ENCODE results near the gene ERCC3. TPM values are rescaled to one million over a fixed set of nuclear protein-coding genes. Genes with fewer than 3 reads are reported as not detected.

Gene ERCC3
- polyA plus RNA-seq, 2 of the 4 experiments (the other 2 are of a cell fraction), result 57.9 to 68.3 TPM

- no peak for TF ChIP-seq HMGXB4 (CRISPR knock-in tag; IDR thresholded peaks at IDR 0.05; ENCODE audit: borderline replicate concordance)
Measured at GRCh38 chr2:127342101-127342500, 48.2 kb upstream of the ERCC3 start (continued).

GRCh38 chr2:127332335-127332734 is 38.4 kb upstream of the ERCC3 start:
- CTCF ChIA-PET, result interaction anchor here (1.4 to 2.4 kb wide), 2 partner anchors 25 to 147 kb away, joined by 3 to 8 read pairs; no protein-coding TSS in a partner anchor

GRCh38 chr2:127330753-127331152 is 36.8 kb upstream of the ERCC3 start:
- no peak for TF ChIP-seq FOXS1 (CRISPR knock-in tag; IDR thresholded peaks at IDR 0.05)
- TF ChIP-seq RARB (CRISPR knock-in tag; IDR thresholded peaks at IDR 0.05), result no peak
- no peak for TF ChIP-seq RFX5 (IDR thresholded peaks at IDR 0.05)
- CTCF ChIA-PET, result interaction anchor here (1.3 to 2.4 kb wide), 2 partner anchors 85 to 149 kb away, joined by 4 to 8 read pairs; no protein-coding TSS in a partner anchor
- 80% methylated on average over 1 of the region's 1 CpG for WGBS (ENCODE audit: missing lambda C conversion rate)

More at GRCh38 chr2:127332335-127332734, 38.4 kb upstream of the ERCC3 start:
- Histone ChIP-seq H3K4me2 (no peak overlapping the region), H3K27ac (no peak overlapping the region), H3K9me3 (no peaks in the 10 kb centered on the region), H3K4me1 (peaks cover 6% of the 10 kb centered on the region; the same call in 1 of the 3 replicates), H3K4me3 (no peak overlapping the region)
- FAIRE-seq, result no peak
- 89% methylated on average over 1 of the region's 1 CpG for WGBS (ENCODE audit: missing lambda C conversion rate)
- TF ChIP-seq ESRRA (IDR thresholded peaks at IDR 0.05; ENCODE audit: borderline replicate concordance, low read length) (no peak), REST (IDR thresholded peaks at IDR 0.05) (no peak), GATA3 (IDR thresholded peaks at IDR 0.05; ENCODE audit: borderline replicate concordance) (no peak), JUNB (IDR thresholded peaks at IDR 0.05) (no peak), KDM1A (IDR thresholded peaks at IDR 0.05; ENCODE audit: low read depth) (no peak), TP53 (CRISPR knock-in tag; IDR thresholded peaks at IDR 0.05) (no peak), CBX2 (IDR thresholded peaks at IDR 0.05; ENCODE audit: borderline replicate concordance, low read depth) (no peak), HES2 (IDR thresholded peaks at IDR 0.05) (no peak), SMC3 (IDR thresholded peaks at IDR 0.05) (no peak)
- no peak for DNase-seq (ENCODE audit: low read depth in 1 of 2, low spot score in 1 of 2)
- ATAC-seq, result no peak
- POLR2A ChIA-PET, result no interaction called here

GRCh38 chr2:127326289-127326945 is 32.5 kb upstream of the ERCC3 start:
- FAIRE-seq, result no peak
- no peak for TF ChIP-seq POLR2A (IDR thresholded peaks at IDR 0.05; ENCODE audit: low read length)
- 0 out of 4 replicates have a peak, but pooled peaks of 1 of the 2 experiments have one; percentile 27 for TF ChIP-seq CEBPB (IDR thresholded peaks at IDR 0.05)
- TF ChIP-seq MAFK (IDR thresholded peaks at IDR 0.05; ENCODE audit: partially characterized antibody), result no peak
- Histone ChIP-seq H3K4me2 (no peak overlapping the region), H3K27ac (no peak overlapping the region), H3K4me1 (peaks cover 12% of the 10 kb centered on the region; the same call in 2 of the 3 replicates), H3K4me3 (no peak overlapping the region), H3K9me3 (peaks cover 1% of the 10 kb centered on the region; the same call in 1 of the 3 replicates)
- CTCF ChIA-PET, result interaction anchor here (0.6 to 2.9 kb wide), 3 partner anchors 34 to 153 kb away, joined by 3 to 16 read pairs (median 10); no protein-coding TSS in a partner anchor
- no peak for DNase-seq (ENCODE audit: low read depth in 1 of 2, low spot score in 1 of 2)
- no peak for ATAC-seq
- 61% methylated on average over 2 of the region's 2 CpGs for WGBS (ENCODE audit: missing lambda C conversion rate)
- POLR2A ChIA-PET, result no interaction called here

More at GRCh38 chr2:127330753-127331152, 36.8 kb upstream of the ERCC3 start:
- ATAC-seq (no peak), FAIRE-seq (no peak), DNase-seq (ENCODE audit: low read depth in 1 of 2, low spot score in 1 of 2) (no peak)
- no peaks in the 10 kb centered on the region for H3K9me3 ChIP-seq
- H3K4me2 ChIP-seq, result no peak overlapping the region
- no peak overlapping the region for H3K27ac ChIP-seq
- H3K4me3 ChIP-seq, result no peak overlapping the region
- POLR2A ChIA-PET, result interaction anchor here (0.7 kb wide), 1 partner anchor 37 kb away, joined by 3 read pairs; the partner anchor contains the start of gene ERCC3
- H3K4me1 ChIP-seq, result peaks cover 11% of the 10 kb centered on the region; the same call in 2 of the 3 replicates

Data from A549 (cell line).